DMS 273 (cell line): ENCODE measurements around the gene AKR1B15.
"Not testable (repeated sequence)": the region's sequence is repeated elsewhere in the genome, so short reads cannot be mapped to it uniquely, and the experiment has no call there.

Source experiments
- DNase-seq: peaks from one replicate; lab custom pipeline; 2025; ENCODE audit not compliant: unreplicated experiment; lab: John Stamatoyannopoulos, UW

AKR1B15 gene

DNA sequence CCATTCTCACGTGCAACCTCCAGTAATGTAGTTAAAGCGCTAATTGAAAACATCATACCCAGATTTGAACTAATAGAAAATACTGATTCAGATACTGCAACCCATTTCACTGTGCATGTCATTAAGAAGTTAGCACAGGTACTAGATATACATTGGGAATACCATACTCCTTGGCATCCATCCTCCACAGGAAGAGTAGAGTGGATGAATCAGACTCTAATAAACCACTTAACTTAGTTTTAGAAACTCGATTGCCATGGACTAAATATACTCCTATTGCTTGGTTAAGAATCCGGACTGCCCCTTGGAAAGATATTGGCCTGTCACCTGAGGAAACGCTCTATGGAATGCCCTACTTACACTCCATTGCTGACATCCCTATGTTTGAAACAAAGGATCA lies 9.5 kb downstream of the AKR1B15 start:
- DNase-seq: no peak

DNA sequence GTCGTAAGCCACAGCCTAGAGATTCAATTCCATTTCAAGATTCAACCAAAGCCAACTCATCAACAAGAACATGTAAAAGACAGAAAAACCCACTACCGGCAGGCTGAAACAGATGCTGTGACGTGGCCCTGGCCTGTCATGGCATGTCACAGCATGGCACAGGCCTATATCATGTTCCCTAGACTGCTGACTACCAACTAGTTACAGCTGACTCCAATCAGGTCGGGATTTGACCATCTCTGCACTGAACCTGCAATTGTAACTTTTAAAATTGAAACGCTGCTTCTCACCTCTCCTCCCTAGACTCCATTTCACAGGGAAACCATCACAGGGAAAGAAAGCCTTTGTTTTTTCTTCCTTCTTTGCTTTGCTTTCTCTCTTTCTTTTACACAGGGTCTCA lies 12.7 kb downstream of the AKR1B15 start:
- not testable (repeated sequence) for DNase-seq

DNA sequence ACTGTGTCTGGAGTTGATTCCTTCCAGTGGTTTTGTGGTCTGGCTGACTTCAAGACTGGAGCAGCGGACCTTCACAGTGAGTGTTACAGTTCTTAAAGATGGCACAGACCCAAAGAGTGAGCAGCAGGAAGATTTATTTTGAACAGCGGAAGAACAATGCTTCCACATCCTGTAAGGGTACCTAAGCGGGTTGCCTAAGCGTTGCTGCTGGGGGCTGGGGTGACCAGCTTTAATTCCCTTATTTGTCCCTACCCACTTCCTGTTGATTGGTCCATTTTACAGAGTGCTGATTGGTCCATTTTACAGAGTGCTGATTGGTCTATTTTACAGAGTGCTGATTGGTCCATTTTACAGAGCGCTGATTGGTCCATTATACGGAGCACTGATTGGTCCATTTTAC lies 13.2 kb downstream of the AKR1B15 start:
- no peak for DNase-seq

DNA sequence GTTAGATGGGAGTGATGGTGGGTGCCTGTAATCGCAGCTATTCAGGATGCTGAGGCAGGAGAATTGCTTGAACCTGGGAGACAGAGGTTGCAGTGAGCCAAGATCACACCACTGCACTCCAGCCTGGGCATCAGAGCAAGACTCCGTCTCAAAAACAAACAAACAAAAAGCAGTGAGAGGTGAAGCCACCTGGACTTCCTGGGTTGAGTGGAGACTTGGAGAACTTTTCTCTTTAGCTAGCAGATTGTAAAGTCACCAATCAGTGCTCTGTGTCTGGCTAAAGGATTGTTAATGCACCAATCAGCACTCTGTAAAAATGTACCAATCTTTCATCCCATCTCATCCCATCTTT lies 14.5 kb downstream of the AKR1B15 start:
- DNase-seq: not testable (repeated sequence)

DNA sequence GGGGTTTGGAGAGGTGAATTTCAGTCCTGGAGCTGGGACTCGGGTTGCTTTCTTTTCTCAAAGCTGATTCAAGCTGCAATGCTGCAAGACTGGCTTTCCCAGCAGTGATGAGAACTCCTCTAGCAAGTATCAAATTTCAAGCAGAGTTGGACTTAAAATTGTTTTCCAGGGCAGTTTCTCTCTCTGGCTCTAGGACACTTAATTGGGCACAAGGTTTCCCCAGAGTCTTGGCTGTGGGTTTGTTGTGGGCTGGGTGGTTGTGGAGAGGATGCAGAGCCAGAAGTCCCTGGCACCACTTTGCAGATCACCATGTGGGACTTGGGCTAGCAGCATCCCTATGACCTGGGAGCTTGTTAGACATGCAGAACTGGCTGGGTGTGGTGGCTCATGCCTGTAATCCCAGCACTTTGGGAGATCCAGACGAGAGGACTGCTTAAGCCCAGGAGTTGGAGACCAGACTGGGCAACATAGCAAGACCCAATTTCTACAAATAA lies 16.8 kb downstream of the AKR1B15 start:
- DNase-seq: no peak

DNA sequence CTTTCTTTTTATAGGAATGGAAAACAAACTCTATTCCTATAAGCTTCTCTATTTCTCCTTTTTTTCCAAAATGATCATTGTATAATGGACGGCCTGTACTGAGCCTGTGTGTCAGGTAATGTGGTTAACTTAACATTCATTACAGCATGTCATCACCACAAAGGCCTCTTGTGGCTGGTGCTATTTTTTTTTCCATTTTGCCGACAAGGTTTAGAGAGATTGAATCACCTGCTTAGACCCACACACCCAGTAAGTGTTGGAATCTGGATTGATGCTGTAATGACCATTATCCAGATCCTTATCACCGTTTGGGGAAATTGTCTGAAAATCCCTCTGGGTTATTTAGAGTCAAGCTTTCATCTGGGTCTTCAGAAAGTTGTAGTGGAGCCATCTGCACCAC lies 18.5 kb downstream of the AKR1B15 start:
- DNase-seq: no peak

DNA sequence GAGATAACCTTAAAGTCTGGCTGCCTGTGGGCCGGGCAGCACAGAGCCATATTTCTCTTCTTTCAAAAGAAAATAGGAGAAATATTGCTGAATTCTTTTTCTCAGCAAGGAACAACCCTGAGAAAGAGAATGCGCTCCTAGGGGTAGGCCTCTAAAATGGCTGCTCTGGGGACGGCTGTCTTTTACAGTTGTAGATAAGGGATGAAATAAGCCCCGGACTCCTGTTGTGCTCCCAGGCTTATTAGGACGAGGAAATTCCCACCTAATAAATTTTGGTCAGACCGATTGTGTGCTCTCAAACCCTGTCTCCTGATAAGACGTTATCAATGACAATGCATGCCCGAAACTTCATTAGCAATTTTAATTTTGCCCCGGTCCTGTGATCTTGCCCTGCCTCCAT lies 21.1 kb downstream of the AKR1B15 start:
- DNase-seq: not testable (repeated sequence)

DNA sequence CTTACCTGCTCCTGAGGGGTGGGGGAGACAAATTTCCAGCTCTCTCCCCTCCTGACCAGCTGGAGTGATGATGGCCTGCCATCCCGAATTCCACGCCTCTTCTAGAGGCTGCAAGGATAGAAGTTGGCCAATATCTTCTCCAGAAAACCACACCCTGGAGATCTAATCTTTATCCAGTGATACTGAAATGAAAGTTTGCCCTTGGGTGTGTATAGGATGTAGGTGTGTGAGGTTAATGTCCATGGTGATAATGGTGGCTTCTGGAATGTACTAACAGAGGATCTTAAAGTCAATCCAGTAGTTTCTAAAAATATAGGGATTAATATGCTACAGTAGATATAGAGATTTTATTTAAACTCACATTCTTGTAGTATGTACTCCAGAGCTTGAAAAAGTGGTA lies 22.2 kb downstream of the AKR1B15 start:
- no peak for DNase-seq

DNA sequence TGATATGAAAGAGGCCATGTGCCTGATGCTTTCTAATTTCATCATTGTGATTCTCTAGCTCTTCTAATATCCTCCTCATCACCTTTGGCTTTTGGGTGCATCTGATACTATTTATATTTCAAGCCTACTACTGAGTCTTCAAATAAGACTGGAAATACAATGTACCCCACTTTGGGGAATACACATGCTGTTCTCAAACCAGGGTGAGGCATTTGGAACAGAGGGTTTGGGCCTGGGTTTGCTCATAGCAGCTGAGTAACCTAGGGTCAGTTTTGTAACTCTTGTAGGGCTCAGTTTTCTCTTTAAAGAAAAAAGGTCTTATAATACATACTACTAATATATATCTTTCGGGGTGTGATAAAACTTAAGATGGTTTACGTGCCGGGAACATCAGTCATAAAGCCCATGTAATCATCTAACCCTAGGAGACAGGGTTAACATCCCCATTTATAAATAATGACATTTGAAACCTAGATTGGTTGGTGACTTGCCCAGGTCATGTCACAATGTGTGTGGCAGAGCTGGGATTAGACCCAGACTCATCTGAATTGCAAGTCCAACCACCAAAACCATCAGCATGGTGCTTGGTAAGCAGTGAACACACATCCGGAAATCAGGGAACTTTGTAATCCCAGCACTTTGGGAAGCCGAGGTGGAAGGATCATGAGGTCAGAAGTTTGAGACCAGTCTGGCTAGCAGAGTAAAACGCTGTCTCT lies 23.0 kb downstream of the AKR1B15 start:
- no peak for DNase-seq

DNA sequence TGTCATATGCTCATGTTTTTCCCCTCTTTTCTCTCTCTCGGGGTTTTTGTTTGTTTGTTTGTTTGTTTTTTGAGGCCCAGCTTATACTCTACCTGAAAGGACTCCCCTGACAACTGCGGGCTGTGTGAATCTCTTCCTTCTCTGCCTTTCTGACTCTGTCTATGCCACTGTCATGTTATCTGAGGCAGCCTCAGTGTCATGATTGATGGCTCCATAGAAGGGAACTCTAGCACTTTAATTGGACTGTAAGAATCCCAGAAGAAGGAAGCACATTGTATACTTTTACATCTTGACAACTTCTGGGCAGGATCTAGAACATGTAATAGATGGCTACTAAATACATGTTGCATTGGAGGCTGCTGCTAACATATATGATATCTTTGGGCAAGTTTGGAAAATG lies 25.4 kb downstream of the AKR1B15 start:
- DNase-seq: no peak

DNA sequence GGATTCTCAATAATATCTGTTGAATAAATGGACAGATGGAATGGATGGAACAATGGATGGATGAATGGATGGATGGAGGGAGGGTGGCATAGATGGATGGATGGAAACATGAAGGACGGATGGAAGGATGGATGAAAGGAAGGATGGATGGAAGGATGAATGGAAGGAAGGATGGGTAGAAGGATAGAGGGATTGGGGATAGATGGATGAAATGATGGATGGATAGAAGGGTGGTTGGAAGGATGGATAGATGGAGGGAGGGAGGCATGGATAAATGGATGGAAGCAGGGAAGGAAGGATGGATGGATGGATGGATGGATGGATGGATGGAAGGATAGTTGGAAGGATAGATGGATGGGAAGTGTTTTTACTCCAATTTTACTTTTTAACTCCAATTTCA lies 35.4 kb downstream of the AKR1B15 start:
- DNase-seq: no peak

DNA sequence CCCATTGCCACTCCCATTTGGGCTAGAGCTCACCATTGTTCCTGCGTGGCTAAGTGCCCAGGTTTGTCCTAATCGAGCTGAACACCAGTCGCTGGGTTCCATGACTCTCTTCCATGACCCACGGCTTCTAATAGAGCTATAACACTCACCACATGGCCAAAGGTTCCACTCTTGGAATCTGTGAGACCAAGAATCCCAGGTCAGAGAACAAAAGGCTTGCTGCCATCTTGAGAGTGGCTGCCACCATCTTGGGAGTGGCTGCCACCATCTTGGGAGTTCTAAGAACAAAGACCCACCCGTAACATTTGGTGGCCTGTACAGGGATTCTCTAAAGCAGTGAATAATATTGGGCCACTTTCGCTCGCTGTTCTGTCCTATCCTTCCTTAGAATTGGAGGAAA lies 37.0 kb downstream of the AKR1B15 start:
- DNase-seq: no peak

DNA sequence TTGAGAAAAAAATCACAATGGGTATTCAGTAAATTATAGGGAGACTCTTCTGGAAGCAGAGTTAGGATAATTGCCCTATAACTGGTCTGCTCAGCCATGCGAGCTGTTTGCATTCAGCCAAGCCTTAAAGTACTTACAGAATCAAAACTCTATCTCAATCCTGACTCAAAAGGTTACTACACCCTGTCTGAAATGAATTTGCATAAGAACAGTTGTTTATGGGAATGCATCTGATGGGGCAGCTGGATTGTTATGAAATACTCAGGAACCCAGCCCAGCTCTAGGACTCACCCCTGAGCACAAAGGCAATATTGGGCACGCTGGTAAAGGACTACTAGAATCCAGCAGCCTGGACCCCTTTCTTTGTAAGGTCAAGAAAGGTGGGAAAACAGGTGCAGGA lies 38.8 kb downstream of the AKR1B15 start:
- DNase-seq: no peak

DNA sequence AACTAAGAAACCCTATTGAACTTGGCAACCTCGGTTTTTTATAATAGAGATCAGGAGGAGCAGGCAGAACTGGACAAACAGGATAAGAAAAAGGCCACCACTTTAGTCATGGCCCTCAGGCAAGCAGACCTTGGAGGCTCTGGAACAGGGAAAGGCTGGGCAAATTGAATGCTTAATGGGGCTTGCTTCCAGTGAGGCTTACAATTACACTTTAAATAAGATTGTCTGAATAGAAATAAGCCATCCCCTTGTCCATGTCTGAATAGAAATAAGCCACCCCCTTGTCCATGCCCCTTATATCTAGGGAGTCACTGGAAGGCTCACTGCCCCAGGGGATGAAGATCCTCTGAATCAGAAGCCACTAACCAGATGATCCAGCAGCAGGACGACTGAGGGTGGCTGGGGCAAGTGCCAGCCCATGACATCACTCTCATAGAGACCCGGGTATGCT lies 40.6 kb downstream of the AKR1B15 start:
- no peak for DNase-seq

DNA sequence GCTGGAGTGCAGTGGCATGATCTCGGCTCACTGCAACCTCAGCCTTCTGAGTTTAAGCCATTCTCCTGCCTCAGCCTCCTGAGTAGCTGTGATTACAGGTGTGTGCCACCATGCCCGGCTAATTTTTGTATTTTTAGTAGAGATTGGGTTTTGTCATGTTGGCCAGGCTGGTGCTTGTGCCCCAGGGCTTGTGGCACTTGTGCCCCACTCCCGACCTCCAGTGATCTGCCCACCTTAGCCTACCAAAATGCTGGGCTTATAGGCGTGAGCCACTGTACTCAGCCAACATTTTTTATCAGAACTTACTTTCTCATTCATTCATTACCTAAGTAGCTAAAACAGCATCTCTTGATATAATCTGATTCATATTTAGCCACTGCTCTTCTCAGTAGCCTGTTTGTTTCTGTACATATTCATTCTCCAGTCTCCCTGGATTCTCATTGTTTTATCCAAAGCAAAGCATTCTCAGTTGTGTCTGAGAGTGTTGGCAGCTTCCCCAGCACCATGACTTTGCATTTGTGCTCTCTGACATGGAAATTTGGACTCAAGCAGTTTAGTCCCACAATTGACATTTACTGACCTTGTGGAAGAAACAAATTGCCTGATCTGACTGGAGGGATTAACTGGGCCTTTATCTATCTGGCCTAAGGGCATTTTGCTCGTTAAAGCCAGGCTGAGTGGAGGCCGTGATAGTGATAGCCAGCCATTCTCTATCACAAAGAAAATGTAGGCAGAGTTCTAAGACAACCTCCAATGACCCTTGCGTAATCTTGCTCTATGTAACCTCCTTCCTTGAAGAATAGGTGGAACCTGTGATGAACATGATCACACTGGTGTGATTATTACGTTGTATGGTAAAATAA lies 44.9 kb downstream of the AKR1B15 start:
- peak; percentile 18 for DNase-seq

DNA sequence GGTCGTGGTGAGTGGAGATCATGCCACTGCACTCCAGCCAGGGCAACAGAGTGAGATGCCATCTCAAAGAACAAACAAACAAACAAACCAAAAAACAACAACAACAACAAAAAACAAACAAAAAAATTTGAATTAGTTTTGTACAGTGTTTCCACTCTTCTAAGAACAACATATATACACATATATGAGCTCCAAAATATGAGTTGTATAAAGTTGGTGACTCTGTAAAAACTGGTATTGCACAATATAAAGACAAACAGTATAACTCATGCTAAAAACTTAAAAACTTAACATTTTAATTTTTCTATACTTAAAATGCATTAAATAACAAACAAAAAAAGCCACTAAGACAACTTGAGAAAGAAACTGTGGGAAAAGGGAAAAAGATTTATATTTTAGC lies 46.0 kb downstream of the AKR1B15 start:
- no peak for DNase-seq

DNA sequence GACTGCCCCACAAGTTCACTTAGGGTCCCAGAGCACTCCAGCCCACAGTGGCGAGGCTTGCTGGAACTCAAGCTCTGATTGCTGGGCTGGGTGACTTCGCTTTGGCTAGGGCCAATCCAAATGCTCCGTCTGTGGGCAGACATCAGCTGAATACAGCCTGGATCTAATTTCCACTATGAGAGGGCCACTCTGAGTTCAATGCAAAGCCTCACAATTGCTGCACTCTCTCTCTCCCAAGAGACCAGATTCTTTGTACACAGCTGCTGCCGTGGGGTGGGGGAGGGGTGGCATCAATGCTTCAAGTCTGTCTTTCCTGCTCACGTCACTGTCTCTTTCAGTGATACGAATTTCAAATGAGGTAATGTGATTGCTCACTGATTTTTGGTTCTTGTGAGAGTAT lies 50.5 kb downstream of the AKR1B15 start:
- no peak for DNase-seq

DNA sequence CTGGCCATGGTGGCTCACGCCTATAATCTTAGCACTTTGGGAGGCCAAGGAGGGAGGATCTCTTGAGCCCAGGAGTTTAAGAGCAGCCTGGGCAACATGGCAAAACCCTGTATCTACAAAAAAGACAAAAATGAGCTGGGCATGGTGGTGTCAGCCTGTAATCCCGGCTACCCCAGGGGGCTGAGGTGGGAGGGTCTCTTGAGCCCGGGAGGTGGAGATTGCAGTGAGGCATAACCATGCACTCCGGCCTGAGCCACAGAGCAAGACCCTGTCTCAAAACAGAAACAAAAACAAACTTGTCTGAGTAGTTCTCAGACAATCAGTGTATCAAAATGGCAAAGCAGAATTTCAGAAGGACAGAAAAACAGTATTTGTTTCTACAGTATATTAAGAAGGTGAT lies 52.5 kb downstream of the AKR1B15 start:
- no peak for DNase-seq

DNA sequence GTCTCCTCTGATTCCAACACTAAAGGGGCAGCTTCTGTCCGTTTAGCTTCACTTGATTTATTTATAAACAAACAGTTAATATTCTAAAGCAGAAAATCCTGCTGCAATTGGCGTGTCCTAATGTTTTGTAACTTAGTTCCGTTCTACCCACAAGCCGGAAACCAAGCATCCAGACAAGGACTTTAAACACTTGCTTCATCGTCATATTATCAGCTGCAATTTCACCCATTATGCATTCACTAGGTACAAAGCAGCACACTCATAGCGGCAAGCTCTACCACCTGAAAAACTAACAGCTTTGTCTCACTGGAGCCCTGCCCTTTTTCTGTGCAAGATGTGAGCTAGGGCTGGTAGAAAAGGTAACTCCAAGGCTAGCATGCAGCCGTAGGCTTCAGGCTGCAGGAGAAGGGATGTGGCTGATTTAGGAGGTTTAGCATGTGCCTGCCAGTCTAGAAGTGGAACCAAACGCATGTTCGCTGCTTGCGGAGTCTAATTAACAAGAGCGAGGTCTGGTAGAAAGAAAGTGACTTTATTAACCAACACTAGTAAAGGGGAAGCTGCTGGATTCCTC lies 54.1 kb downstream of the AKR1B15 start:
- no peak for DNase-seq

DNA sequence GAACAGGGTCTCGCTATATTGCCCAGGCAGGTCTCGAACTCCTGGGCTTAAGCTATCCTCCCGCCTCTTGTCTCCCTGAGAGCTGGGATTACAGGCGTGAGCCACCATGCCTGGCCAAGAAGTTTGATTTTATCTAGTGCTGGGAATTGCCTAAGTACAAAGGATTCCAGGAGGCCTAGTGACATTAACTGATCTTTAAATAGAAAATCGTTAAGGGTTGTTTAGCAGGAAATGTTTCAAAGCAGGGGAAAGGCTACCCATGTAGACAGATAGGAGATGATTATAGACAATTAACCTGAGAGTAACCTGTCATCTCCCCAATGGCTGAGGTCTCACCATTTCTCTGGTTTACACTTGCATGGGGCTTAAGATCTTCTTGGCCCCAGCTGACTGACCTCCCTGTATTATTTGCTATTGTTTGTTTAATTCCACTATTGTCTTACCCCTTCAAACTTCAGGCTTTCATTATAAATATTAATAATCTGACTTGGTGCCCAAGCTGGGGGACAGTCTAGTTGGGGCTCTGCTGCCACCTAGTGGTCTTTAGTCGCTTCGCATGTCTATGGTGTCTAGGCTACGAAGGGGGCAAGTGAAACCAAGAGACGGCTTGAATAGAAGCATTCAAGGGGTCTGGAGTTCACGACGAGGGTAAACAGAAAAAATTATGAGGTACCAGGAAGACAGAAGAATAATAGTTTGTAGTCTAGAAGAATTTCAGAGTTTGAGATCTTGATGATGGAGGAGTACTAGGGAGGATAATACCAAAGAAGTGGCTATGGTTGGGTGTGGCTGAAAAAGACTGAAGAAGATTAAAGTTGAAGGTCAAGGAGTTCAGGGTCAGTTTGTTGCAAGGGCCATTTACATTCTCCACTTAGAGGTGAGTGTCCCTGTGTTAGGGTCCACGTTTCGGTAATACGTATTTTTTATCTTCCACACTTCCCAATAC lies 57.3 kb downstream of the AKR1B15 start:
- peak; percentile 87 for DNase-seq

DNA sequence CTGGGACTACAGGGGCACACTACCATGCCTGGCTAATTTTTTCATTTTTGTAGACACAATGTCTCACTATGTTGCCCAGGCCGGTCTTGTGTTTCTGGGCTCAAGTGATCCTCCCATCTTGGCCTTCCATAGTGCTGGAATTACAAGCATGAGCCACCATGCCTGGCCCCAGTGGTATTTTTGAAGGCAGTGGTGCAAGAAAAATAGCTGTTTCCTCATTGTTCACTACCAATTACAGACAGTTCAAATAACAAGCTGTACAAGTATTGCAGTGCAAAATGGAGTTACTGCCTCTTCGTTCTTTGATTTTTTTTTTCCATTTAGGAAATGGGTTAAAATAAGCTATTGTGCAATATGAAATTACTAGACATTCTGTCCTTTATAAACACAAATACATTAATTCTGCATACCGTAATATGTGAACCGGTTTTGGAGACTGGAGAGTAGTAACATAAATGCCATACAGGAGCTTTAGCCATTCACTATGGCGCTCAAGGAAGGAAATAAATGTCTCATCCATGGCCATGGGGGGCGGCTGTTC lies 62.8 kb downstream of the AKR1B15 start:
- no peak for DNase-seq
